Neural crest cell (in vitro differentiated cells): ENCODE measurements around the gene ETV3L. TPM values are rescaled to one million over a fixed set of nuclear protein-coding genes. Genes with fewer than 3 reads are reported as not detected.

Experiments
- DNase-seq: peaks from one replicate; pipeline ENCODE4 v3.0.0; 2021; ENCODE audit warnings: low read depth, mixed read lengths, low spot score
- H3K27ac Mint-ChIP-seq: one replicate; pipeline ENCODE4 v1.8.0; 2021; ENCODE audit warnings: mild to moderate bottlenecking, mixed read lengths; ENCODE audit not compliant: unreplicated experiment
- H3K27me3 Mint-ChIP-seq: 2 replicates; pipeline ENCODE4 v1.8.0; 2021; ENCODE audit warnings: low read depth, mild to moderate bottlenecking, mixed read lengths
- H3K36me3 Mint-ChIP-seq: 2 replicates; pipeline ENCODE4 v1.8.0; 2021; ENCODE audit warnings: low read depth, mild to moderate bottlenecking, mixed read lengths
- H3K4me1 Mint-ChIP-seq: 2 replicates; pipeline ENCODE4 v1.8.0; 2021; ENCODE audit warnings: mixed read lengths
- H3K4me3 Mint-ChIP-seq: one replicate; pipeline ENCODE4 v1.8.0; 2021; ENCODE audit warnings: mild to moderate bottlenecking, mixed read lengths
- H3K9me3 Mint-ChIP-seq: 2 replicates; pipeline ENCODE4 v1.8.0; 2021; ENCODE audit warnings: mixed read lengths
- total RNA-seq: library from RNA; stranded (reverse); gene quantifications from 2 replicates; pipeline ENCODE4 v1.2.1, GENCODE V29; 2021
- TF ChIP-seq, protein P1 (sequence below): fragments of 200-600 bp; sonication (generic); conservative IDR thresholded peaks from 2 replicates; pipeline ENCODE4 v1.5.0; 2021; ENCODE audit warnings: antibody characterized with exemption, mild to moderate bottlenecking

Gene ETV3L
- total RNA-seq, 1 donor from 2014 or later = 0.19 TPM

DNA sequence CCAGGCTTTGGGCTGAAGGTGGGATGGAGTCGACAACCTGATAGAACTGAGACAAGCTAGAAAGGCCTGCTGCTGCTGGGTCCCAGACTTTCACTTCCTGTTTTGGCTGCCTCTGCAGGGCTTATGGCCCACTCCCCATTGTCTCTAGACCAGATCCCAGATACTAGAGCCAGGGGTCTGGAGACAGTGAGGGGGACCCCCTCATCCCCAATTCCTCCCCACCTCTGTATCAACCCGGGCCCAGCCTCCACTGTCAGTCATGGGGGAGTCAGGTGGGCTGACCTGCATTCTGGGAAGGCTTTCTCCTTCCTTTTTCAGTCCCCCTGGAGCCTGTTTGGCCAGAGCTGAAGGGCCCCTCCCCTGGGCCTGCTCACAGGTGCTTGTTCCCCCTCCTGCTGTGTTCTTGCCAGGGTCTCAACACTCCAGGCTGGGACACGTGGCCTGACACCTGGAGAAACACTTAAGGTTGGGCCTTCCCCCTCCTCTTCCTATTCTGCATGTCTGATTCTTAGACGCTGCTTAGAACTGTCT, 18.0 kb upstream of the ETV3L start:
- no peaks in the 10 kb centered on the region for H3K36me3 Mint-ChIP-seq
- H3K27me3 Mint-ChIP-seq = peaks cover 3% of the 10 kb centered on the region
- H3K4me1 Mint-ChIP-seq = peaks cover 27% of the 10 kb centered on the region
- no peak overlapping the region for H3K4me3 Mint-ChIP-seq
- TF ChIP-seq, protein P1, sequence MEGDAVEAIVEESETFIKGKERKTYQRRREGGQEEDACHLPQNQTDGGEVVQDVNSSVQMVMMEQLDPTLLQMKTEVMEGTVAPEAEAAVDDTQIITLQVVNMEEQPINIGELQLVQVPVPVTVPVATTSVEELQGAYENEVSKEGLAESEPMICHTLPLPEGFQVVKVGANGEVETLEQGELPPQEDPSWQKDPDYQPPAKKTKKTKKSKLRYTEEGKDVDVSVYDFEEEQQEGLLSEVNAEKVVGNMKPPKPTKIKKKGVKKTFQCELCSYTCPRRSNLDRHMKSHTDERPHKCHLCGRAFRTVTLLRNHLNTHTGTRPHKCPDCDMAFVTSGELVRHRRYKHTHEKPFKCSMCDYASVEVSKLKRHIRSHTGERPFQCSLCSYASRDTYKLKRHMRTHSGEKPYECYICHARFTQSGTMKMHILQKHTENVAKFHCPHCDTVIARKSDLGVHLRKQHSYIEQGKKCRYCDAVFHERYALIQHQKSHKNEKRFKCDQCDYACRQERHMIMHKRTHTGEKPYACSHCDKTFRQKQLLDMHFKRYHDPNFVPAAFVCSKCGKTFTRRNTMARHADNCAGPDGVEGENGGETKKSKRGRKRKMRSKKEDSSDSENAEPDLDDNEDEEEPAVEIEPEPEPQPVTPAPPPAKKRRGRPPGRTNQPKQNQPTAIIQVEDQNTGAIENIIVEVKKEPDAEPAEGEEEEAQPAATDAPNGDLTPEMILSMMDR = no peak
- H3K9me3 Mint-ChIP-seq = no peaks in the 10 kb centered on the region
- H3K27ac Mint-ChIP-seq = no peak overlapping the region
- DNase-seq = no peak

DNA sequence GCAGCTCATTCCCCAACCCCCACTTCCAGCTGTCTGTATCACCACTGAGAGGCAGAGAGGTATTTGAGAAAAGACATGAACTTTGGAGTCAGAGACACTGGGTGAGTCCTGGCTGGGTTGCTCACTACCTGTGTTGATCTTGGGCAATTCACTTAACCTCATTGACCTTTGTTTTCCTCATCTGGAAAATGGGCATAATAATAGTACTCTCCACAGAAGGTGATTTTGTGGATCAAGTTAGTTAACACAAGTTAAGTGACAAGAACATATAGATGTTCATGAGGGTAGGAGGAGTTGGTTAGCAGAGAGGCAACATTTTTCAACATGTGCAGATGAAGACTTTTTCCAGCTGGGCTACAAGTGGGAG, 17.1 kb upstream of the ETV3L start:
- no peaks in the 10 kb centered on the region for H3K36me3 Mint-ChIP-seq
- H3K9me3 Mint-ChIP-seq = no peaks in the 10 kb centered on the region
- DNase-seq = no peak
- H3K4me1 Mint-ChIP-seq = peaks cover 33% of the 10 kb centered on the region
- H3K4me3 Mint-ChIP-seq = no peak overlapping the region
- H3K27ac Mint-ChIP-seq = no peak overlapping the region
- peaks cover 8% of the 10 kb centered on the region for H3K27me3 Mint-ChIP-seq
- TF ChIP-seq, protein P1 = no peak

DNA sequence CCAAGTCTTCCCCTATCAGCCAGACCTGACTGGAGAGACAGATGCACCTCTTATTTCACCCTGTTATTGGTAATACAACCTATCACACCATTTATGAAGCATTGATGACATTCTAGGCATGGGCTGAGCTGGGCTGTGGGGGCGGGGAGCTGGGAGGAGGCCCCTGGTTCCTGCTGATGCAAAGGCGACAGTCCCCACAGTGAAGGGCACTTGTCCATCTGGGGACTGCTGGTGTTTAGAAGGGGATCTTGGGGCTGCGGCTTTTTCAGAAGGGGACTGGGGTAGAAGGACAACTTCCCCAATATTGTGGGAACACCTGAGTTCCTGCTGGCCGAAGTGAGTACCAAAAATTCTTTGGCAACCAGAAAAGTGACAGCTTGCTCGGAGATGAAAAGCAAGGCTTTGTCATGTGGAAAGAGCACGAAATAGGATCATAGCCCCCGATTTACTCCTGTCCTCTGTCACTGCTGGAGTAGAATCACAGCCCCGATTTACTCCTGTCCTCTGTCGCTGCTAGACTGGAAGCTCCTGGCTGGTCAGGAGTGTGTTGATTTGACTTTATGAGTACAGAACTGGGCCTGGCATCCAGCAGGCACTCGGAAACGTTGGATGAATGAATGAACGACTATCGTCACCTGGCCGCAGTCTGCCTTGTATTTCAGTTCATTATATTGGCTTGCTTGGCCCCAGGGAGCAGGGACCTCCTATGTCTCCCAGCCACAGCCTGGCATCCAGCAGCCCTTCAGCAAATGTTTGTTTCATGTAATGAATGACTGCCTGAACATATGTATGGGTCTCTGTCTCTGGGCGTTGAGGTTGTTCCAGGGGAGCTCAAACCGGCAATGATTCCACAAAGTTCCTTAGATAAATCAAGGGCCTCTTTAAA, 16.5 kb upstream of the ETV3L start:
- TF ChIP-seq, protein P1 = no peak
- DNase-seq = no peak
- Mint-ChIP-seq H3K4me3 (no peak overlapping the region), H3K9me3 (no peaks in the 10 kb centered on the region), H3K27me3 (peaks cover 13% of the 10 kb centered on the region), H3K36me3 (no peaks in the 10 kb centered on the region), H3K27ac (peak overlapping the region; percentile 14), H3K4me1 (peaks cover 37% of the 10 kb centered on the region)

DNA sequence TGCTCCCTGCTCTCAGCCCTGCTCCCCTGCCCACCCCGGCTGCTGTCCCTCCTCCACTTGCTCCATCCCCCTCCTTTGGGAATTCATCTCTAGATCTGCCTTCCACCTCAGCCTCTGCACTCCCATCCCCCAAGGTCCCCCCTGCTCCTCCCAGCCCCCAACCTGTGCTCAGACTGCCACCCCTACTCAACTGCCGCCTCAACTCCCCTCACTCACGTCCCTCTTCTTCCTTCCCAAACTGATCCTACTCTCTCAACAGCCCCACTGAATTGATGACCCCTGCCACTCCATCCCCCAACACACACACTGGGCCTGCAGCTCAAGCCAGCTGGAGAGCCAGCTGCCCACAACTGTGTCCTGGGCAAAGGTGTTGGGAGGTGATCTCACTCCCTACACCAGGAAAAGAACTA, 15.8 kb upstream of the ETV3L start:
- DNase-seq = no peak
- no peaks in the 10 kb centered on the region for H3K36me3 Mint-ChIP-seq
- TF ChIP-seq, protein P1 = no peak
- peaks cover 37% of the 10 kb centered on the region for H3K4me1 Mint-ChIP-seq
- H3K27ac Mint-ChIP-seq = no peak overlapping the region
- no peaks in the 10 kb centered on the region for H3K9me3 Mint-ChIP-seq
- H3K27me3 Mint-ChIP-seq = peaks cover 13% of the 10 kb centered on the region
- H3K4me3 Mint-ChIP-seq = no peak overlapping the region

DNA sequence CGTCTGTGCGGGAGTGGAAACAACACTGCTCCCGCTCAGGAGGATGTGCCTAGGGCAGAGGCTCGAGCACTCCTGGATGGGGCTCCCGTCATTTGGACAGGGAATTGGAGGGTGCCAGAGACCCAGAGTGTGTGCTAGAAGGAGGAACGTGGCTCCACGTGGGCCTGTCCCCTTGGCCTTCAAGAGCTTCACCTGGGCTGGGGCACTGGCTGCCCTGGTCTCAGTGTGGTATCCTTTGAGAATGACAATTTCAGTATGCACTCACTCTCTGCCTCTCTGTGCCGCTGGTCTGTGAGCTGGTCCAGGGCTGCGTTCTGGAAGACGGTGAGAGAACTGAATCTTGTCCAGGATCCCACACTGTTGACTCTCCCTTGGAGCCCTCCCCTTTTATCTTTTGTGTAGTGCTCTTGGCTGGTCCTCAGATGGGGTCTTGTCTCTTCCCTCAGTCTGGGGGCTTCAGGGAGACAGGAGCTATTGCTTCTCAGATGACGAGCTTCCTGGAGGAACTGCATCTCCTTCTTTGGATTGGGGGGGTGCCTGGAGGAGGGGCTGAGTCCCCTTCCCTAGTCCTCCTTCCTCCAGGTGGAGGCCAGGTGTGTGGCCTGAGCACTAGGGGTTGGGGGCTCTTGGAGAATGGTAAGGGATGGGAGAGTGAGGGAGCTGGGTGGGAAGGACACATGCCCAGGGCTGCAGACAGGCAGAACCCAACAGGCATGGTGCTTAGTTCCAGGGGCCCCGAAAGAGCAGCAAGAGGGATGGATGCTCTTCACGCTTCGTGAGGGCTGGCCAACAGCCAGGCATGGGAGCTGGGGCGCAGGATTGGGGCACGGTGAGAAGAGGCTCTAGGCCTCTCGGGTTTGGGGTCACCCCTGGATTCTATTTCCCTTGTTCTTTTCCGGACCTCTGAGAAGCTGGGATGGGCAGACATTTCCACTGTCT, 14.8 kb upstream of the ETV3L start:
- TF ChIP-seq, protein P1 = no peak
- H3K9me3 Mint-ChIP-seq = no peaks in the 10 kb centered on the region
- H3K27me3 Mint-ChIP-seq = peaks cover 13% of the 10 kb centered on the region
- H3K4me3 Mint-ChIP-seq = no peak overlapping the region
- H3K27ac Mint-ChIP-seq = peak overlapping the region; percentile 75
- no peaks in the 10 kb centered on the region for H3K36me3 Mint-ChIP-seq
- no peak for DNase-seq
- peaks cover 37% of the 10 kb centered on the region for H3K4me1 Mint-ChIP-seq
